Adrenal gland (tissue), 12 donors: ENCODE measurements around the gene CD86. TPM values are rescaled to one million over a fixed set of nuclear protein-coding genes. Genes with fewer than 3 reads are reported as not detected.

Experiments used
- DNase-seq, 7 donors: peaks; one replicate each; pipeline ENCODE4 v3.0.0-alpha.2; 2019 to 2020
- H3K27ac ChIP-seq, 5 donors: fragments of 200-600 bp; sonication (generic) in 4 of 5; 1 replicate in 3 of 5; 2 replicates in 2 of 5; pipeline versions ENCODE4 v1.5.1 to v1.8.0; 2016 to 2020; ENCODE audit warnings: mild to moderate bottlenecking in 1 of 5
- H3K27me3 ChIP-seq: fragments of 200-600 bp; 2 replicates; pipeline ENCODE4 v1.8.0; 2021
- H3K36me3 ChIP-seq, 2 donors: fragments of 200-600 bp; replicated peaks in 1 of 2; 1 replicate in 1 of 2; 2 replicates in 1 of 2; pipeline versions ENCODE4 v1.5.1 to v1.8.0; 2018 to 2022
- H3K4me1 ChIP-seq, 2 donors: fragments of 200-600 bp; replicated peaks in 1 of 2; 1 replicate in 1 of 2; 2 replicates in 1 of 2; pipeline versions ENCODE4 v1.5.1 to v1.8.0; 2018 to 2021
- H3K4me3 ChIP-seq, 4 donors: fragments of 200-600 bp; sonication (generic) in 3 of 4; one replicate each; pipeline ENCODE4 v1.5.1; 2016 to 2018
- H3K9me3 ChIP-seq, 3 donors: fragments of 200-600 bp; sonication (generic) in 1 of 3; replicated peaks in 1 of 3; 1 replicate in 2 of 3; 2 replicates in 1 of 3; pipeline versions ENCODE4 v1.5.1 to v1.8.0; 2016 to 2021
- CTCF ChIP-seq, 6 experiments: fragments of 450-650 bp in 4 of 6; fragments of 200-600 bp in 2 of 6; sonication (generic) in 1 of 6; IDR thresholded peaks; 1 replicate in 5 of 6; 2 replicates in 1 of 6; pipeline versions ENCODE4 v1.5.1 to v1.8.0; 2016 to 2021; ENCODE audit warnings: antibody characterized with exemption in 6 of 6, mild to moderate bottlenecking in 2 of 6, moderate library complexity in 1 of 6
- POLR2A ChIP-seq, 2 donors: fragments of 450-650 bp; IDR thresholded peaks; one replicate each; pipeline ENCODE4 v1.6.1; 2017; ENCODE audit warnings: antibody characterized with exemption in 2 of 2, mild to moderate bottlenecking in 2 of 2, moderate library complexity in 1 of 2
- WGBS, 4 donors: extraction: QIAGEN DNeasy Blood & Tissue Kit in 2 of 4; methylation state at CpG; one replicate each; pipeline versions ENCODE4 v1.1.5 to v1.1.7; 2013 to 2017; 5-methylcytosine and 5-hydroxymethylcytosine counted together
- intact Hi-C, 2 donors: fragments of 100-400 bp; cut with DNase I; formaldehyde crosslinking; loops; one replicate each; pipeline versions ENCODE4 v1.14.1 to v1.15.0; 2022 to 2023
- polyA plus RNA-seq, 3 donors: library from polyadenylated mRNA; stranded (reverse); fragments of 200-250 nt in 2 of 3; fragments of 350-450 nt in 1 of 3; fragmentation: Illumina TruSeq in 1 of 3; extraction: RNeasy Lipid Tissue Mini Kit (QIAGEN cat#74804) in 1 of 3; gene quantifications; one replicate each; pipeline ENCODE4 v1.2.3, GENCODE V29; 2013 to 2014
- total RNA-seq, 9 donors: library from RNA; depleted of rRNA in 4 of 9; stranded (reverse); fragments of >200 nt in 4 of 9; fragments of 120-200 nt in 1 of 9; fragmentation: NEBNext Ultra II Directional in 1 of 9; extraction: Animal tissue kit (Norgen Biotek cat#: 25700) in 1 of 9; gene quantifications; one replicate each; pipeline versions ENCODE4 v1.1.0 to v1.2.4, GENCODE V29; 2013 to 2023
- donor health status: healthy with polysubstance abuse.
- donor health status: Bipolar disorder and iron deficiency.
- donor health status: DM: yes; HTN: yes; CAD: no.
- donor health status: DM: no; HTN: no; CAD: no.
- donor health status: DM: no; HTN: no; CAD: no.
- donor health status: DM: yes; HTN: yes; CAD: no.

Gene CD86
- total and polyA plus RNA-seq, 12 donors = 2.1 to 23.3 (median 8.9) TPM

GRCh38 chr3:122088531-122088930, 33.4 kb downstream of the CD86 start:
- H3K36me3 ChIP-seq = no peaks in the 10 kb centered on the region
- no peaks in the 10 kb centered on the region for H3K4me1 ChIP-seq
- no peak for TF ChIP-seq POLR2A (IDR thresholded peaks at IDR 0.05)
- H3K9me3 ChIP-seq = no peaks in the 10 kb centered on the region
- intact Hi-C loops = no loop called here
- no peaks in the 10 kb centered on the region for H3K27me3 ChIP-seq
- no peak overlapping the region for H3K27ac ChIP-seq
- WGBS, 4 donors = 77 to 85% (median 83%) methylated on average over 3 of the region's 3 CpGs
- H3K4me3 ChIP-seq = no peak overlapping the region
- DNase-seq = no peak

- peak in 1 of 7 donors; percentile 14 for DNase-seq
- H3K36me3 ChIP-seq = no peaks in the 10 kb centered on the region
- no peaks in the 10 kb centered on the region for H3K27me3 ChIP-seq
- no peaks in the 10 kb centered on the region for H3K4me1 ChIP-seq
- intact Hi-C loops = no loop called here
- TF ChIP-seq POLR2A (IDR thresholded peaks at IDR 0.05) = no peak
- TF ChIP-seq CTCF (IDR thresholded peaks at IDR 0.05) = no peak
- H3K4me3 ChIP-seq = no peak overlapping the region
- no peaks in the 10 kb centered on the region for H3K9me3 ChIP-seq
- peak overlapping the region in 2 of 5 donors; percentile 18 to 41 for H3K27ac ChIP-seq
- WGBS, 4 donors = 63 to 72% (median 67%) methylated on average over 4 of the region's 4 CpGs
Measured at GRCh38 chr3:122091602-122092295, 36.6 kb downstream of the CD86 start.

DNA sequence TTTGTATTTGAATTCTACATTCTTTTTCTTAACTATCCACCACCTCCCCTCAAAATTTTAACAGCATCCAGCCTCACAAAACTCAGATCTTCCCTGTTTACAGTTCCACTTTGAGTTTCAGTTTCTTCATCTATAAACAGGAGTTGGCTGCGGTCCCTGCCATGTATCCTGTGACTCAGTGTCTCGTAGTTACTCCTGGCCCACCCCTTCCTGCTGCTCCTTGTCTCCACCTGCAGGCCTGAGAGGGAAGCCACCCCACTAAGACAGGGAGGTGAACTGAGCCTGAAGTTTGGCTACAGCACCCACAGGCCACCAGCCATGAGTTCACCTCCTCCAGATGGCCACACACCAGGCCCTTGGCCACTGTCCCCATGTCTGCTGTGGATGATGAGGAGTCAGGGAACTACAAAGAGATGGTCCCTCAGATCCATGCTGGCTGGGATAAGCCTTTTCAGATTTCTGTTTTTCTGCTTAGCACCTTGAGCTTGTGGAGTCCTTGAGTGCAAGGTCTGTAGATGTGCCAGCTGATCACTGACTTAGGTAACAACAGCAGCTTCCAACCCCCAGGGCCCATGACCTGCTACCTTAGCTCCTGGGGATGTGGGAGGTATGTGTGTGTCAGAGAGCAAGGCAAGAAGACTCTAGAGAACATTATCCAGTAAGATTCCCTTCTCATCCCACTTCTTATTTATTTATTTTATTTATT, 37.5 kb downstream of the CD86 start:
- TF ChIP-seq POLR2A (IDR thresholded peaks at IDR 0.05) = no peak
- TF ChIP-seq CTCF (IDR thresholded peaks at IDR 0.05) = peak; percentile 17 to 68 (median 57)
- Histone ChIP-seq H3K4me1 (no peaks in the 10 kb centered on the region), H3K9me3 (no peaks in the 10 kb centered on the region), H3K27ac (peak overlapping the region in 1 of 5 donors; percentile 41), H3K27me3 (no peaks in the 10 kb centered on the region), H3K36me3 (no peaks in the 10 kb centered on the region), H3K4me3 (no peak overlapping the region)
- 31 to 48% (median 35%) methylated on average over 2 of the region's 2 CpGs for WGBS, 4 donors
- DNase-seq = peak; percentile 40 to 81 (median 76)
- intact Hi-C loops = no loop called here

DNA sequence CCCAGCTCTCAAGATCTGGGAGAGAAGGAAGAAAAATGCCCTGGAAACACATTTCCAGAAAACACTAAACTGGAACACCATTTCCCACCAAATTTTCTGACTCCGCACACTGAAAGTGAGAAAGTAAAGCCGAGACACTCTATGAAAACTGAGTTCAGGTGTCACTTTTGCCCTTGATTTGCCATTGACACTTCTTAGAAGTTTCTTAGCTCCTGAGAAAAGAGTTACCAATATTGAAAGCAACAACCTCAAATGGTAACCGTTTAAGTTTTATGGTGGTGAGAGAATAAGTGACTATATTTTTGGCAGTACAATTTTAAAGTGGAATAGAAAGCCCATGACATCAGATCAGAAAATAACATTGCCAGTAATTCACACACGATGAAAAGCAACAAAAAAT, 39.0 kb downstream of the CD86 start:
- intact Hi-C loops = no loop called here
- WGBS, 4 donors = 85 to 93% (median 87%) methylated on average over 4 of the region's 4 CpGs
- Histone ChIP-seq H3K27me3 (no peaks in the 10 kb centered on the region), H3K4me1 (no peaks in the 10 kb centered on the region), H3K9me3 (no peaks in the 10 kb centered on the region), H3K27ac (no peak overlapping the region), H3K36me3 (no peaks in the 10 kb centered on the region), H3K4me3 (no peak overlapping the region)
- DNase-seq = no peak
- TF ChIP-seq CTCF (IDR thresholded peaks at IDR 0.05) = no peak
- no peak for TF ChIP-seq POLR2A (IDR thresholded peaks at IDR 0.05)
